ENCODE results near the gene TRAF5.

Gene TRAF5

DNA sequence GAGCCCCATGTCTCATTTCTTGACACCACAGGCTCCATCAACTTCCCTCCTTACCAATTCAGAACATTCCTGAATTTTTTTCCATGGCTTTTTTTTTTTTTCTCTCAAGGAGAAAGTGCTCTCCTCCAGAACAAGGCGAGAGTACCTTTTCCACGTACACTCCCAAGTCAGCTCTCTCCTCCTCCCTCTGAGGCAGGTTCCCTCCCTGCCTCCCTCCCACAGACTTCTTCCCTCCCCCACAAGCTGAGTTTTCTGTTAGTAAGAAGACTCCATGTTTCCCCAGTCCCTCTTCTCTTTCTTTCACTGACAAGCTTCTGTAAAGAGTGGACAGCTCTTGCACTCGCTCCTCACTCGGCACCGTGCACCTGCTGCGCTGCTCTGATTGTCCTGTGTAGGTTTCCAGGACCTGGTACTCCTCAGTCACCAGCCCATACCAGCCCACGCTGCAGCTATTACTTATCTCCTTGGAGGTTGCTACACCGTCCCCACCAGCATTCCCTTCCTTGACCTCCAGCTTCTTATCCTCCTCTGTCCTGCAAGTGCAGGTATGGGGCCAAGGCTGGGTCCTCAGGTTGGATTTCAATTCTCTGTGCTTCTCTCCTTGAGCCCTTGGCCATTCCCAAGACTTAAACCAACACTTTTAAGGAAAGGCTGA lies 3.8 kb downstream of the TRAF5 start:
- no peak for TF ChIP-seq POLR2AphosphoS5 (IDR thresholded peaks at IDR 0.05; ENCODE audit: low read depth, low read length)
- TF ChIP-seq, protein P1, sequence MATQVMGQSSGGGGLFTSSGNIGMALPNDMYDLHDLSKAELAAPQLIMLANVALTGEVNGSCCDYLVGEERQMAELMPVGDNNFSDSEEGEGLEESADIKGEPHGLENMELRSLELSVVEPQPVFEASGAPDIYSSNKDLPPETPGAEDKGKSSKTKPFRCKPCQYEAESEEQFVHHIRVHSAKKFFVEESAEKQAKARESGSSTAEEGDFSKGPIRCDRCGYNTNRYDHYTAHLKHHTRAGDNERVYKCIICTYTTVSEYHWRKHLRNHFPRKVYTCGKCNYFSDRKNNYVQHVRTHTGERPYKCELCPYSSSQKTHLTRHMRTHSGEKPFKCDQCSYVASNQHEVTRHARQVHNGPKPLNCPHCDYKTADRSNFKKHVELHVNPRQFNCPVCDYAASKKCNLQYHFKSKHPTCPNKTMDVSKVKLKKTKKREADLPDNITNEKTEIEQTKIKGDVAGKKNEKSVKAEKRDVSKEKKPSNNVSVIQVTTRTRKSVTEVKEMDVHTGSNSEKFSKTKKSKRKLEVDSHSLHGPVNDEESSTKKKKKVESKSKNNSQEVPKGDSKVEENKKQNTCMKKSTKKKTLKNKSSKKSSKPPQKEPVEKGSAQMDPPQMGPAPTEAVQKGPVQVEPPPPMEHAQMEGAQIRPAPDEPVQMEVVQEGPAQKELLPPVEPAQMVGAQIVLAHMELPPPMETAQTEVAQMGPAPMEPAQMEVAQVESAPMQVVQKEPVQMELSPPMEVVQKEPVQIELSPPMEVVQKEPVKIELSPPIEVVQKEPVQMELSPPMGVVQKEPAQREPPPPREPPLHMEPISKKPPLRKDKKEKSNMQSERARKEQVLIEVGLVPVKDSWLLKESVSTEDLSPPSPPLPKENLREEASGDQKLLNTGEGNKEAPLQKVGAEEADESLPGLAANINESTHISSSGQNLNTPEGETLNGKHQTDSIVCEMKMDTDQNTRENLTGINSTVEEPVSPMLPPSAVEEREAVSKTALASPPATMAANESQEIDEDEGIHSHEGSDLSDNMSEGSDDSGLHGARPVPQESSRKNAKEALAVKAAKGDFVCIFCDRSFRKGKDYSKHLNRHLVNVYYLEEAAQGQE (IDR thresholded peaks at IDR 0.05; ENCODE audit: insufficient read depth in 1 of 2, low read depth in 2 of 2, low read length in 2 of 2): no peak
- TF ChIP-seq FOXP2 (optimal IDR thresholded peaks at IDR 0.05; ENCODE audit: borderline replicate concordance, extremely low read depth, extremely low read length, insufficient read depth): no peak
- no peak for TF ChIP-seq TAF1 (IDR thresholded peaks at IDR 0.05; ENCODE audit: borderline replicate concordance, insufficient read depth, low read length)
- TF ChIP-seq SIN3A (IDR thresholded peaks at IDR 0.05; ENCODE audit: borderline replicate concordance, insufficient read depth, low read length): no peak

DNA sequence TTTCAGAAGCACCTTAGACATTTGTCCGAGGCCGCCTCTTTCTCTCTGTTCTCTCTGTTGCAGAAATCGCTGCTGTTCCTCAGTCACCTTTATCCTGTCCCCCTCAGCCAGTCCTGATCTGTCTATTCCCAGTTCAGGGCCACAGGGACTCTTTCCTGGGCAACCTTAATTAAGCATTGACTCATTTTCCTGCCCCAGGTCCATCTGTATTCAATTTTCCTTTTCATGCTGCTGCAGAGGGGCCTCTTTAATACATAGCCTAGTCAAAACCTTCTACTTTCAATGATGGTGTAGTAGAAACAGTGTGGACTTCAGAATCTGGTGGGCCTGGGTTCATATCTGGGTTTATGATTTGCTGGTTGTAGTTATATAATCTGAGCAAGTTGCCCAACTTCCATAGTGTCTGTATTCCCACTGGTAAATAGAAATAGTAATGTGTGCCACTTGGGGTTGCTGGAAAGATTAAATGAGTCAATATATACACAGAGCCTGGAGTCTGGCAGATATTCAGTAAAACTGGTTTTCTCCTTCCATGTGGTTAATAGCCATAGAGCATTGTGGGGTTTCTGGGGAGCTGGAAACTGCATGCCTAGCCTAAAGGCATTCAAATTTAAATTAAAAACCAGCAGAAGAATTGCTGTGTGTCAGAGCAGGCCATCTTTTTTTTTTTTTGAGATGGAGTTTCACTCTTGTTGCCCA lies 4.5 kb downstream of the TRAF5 start:
- TF ChIP-seq POLR2AphosphoS5 (IDR thresholded peaks at IDR 0.05; ENCODE audit: low read depth, low read length) (no peak), SIN3A (IDR thresholded peaks at IDR 0.05; ENCODE audit: borderline replicate concordance, insufficient read depth, low read length) (no peak), TAF1 (IDR thresholded peaks at IDR 0.05; ENCODE audit: borderline replicate concordance, insufficient read depth, low read length) (no peak), FOXP2 (optimal IDR thresholded peaks at IDR 0.05; ENCODE audit: borderline replicate concordance, extremely low read depth, extremely low read length, insufficient read depth) (no peak)
- TF ChIP-seq, protein P1 (IDR thresholded peaks at IDR 0.05; ENCODE audit: insufficient read depth in 1 of 2, low read depth in 2 of 2, low read length in 2 of 2): no peak

DNA sequence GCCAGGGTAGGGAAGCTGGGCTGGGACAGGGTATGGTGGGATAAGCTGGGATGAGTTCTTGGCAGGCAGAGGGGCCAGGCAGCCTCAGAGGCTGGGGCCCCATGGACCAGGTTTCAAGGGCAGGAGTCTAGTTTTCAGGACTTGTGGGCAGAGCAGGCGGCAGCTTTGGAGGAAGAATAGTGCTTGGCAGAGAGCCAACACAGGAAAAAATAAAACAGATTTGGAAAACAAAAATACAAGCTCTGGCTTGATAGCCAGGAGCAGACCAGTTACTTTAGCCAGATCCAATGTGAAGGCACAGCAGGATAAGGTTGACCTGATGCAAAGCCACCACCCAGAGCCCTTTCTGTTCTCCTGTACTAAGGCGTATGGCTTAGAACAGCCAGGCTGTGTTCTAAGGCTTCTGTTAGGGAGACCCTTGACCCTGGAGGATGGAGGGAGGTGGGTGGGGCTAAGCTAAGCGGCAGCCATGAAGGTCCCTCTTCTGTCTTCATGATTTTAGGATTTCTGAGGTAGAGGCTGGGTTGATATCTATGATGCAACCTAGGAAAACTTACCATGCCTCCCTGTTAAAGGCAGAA lies 5.5 kb downstream of the TRAF5 start:
- TF ChIP-seq SIN3A (IDR thresholded peaks at IDR 0.05; ENCODE audit: borderline replicate concordance, insufficient read depth, low read length): no peak
- no peak for TF ChIP-seq TAF1 (IDR thresholded peaks at IDR 0.05; ENCODE audit: borderline replicate concordance, insufficient read depth, low read length)
- no peak for TF ChIP-seq FOXP2 (optimal IDR thresholded peaks at IDR 0.05; ENCODE audit: borderline replicate concordance, extremely low read depth, extremely low read length, insufficient read depth)
- TF ChIP-seq, protein P1 (IDR thresholded peaks at IDR 0.05; ENCODE audit: insufficient read depth in 1 of 2, low read depth in 2 of 2, low read length in 2 of 2): no peak
- TF ChIP-seq POLR2AphosphoS5 (IDR thresholded peaks at IDR 0.05; ENCODE audit: low read depth, low read length): no peak

DNA sequence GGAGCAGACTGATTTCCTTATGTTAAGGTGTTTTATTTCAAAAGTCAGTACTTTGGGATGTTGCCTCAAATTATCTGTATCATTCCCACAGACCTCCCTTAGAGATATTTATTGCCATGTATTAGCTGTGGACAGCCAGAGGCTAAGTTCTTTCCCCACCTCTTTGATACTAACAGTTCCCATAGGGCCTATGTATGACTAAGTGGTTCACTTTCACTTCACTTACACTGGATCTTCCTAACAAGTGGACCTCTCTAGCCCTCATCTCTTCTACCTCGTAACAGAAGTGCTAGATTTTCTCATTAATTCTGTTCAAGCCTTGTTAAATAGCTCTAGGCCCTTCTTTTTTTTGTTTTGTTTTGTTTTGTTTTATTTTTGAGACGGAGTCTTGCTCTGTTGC lies 6.2 kb downstream of the TRAF5 start:
- no peak for TF ChIP-seq TAF1 (IDR thresholded peaks at IDR 0.05; ENCODE audit: borderline replicate concordance, insufficient read depth, low read length)
- TF ChIP-seq, protein P1 (IDR thresholded peaks at IDR 0.05; ENCODE audit: insufficient read depth in 1 of 2, low read depth in 2 of 2, low read length in 2 of 2): no peak
- no peak for TF ChIP-seq FOXP2 (optimal IDR thresholded peaks at IDR 0.05; ENCODE audit: borderline replicate concordance, extremely low read depth, extremely low read length, insufficient read depth)
- no peak for TF ChIP-seq POLR2AphosphoS5 (IDR thresholded peaks at IDR 0.05; ENCODE audit: low read depth, low read length)
- no peak for TF ChIP-seq SIN3A (IDR thresholded peaks at IDR 0.05; ENCODE audit: borderline replicate concordance, insufficient read depth, low read length)
